Lung (tissue), 12 donors: Measurements from ENCODE around the gene CCDC82. TPM values are rescaled to one million over a fixed set of nuclear protein-coding genes. Genes with fewer than 3 reads are reported as not detected.

Source experiments
- ATAC-seq: fragments of 200-7000 bp; cut with Tn5 transposase; one replicate; pipeline ENCODE4 v1.9.1; 2020; ENCODE audit warnings: moderate number of reproducible peaks; ENCODE audit not compliant: insufficient read depth, low FRiP score
- DNase-seq, 3 donors: peaks; one replicate each; pipeline ENCODE4 v3.0.0-alpha.2; 2013 to 2017
- H3K27ac ChIP-seq, 2 donors: one replicate each; pipeline ENCODE4 v1.5.1; 2013; ENCODE audit warnings: mild to moderate bottlenecking in 2 of 2, moderate library complexity in 2 of 2, control low read depth in 1 of 2, inconsistent platforms in 1 of 2, low read depth in 1 of 2, low read length in 1 of 2
- H3K27me3 ChIP-seq, 3 donors: one replicate each; pipeline ENCODE4 v1.5.1; 2013; ENCODE audit warnings: low read length in 2 of 3; ENCODE audit not compliant: control insufficient read depth in 3 of 3, insufficient read depth in 3 of 3
- H3K36me3 ChIP-seq, 4 donors: one replicate each; pipeline ENCODE4 v1.5.1; 2013; ENCODE audit warnings: low read length in 4 of 4, mild to moderate bottlenecking in 1 of 4, moderate library complexity in 1 of 4; ENCODE audit not compliant: control insufficient read depth in 4 of 4, insufficient read depth in 4 of 4
- H3K4me1 ChIP-seq, 5 donors: one replicate each; pipeline ENCODE4 v1.5.1; 2013; ENCODE audit warnings: low read length in 5 of 5, mild to moderate bottlenecking in 2 of 5, moderate library complexity in 1 of 5; ENCODE audit not compliant: control insufficient read depth in 5 of 5, insufficient read depth in 5 of 5
- H3K4me3 ChIP-seq: one replicate; pipeline ENCODE4 v1.5.1; 2013; ENCODE audit warnings: mild to moderate bottlenecking, control low read depth, moderate library complexity
- H3K9ac ChIP-seq, 2 donors: one replicate each; pipeline ENCODE4 v1.5.1; 2013; ENCODE audit warnings: low read length in 2 of 2, control low read depth in 1 of 2; ENCODE audit not compliant: insufficient read depth in 1 of 2
- H3K9me3 ChIP-seq, 4 donors: one replicate each; pipeline ENCODE4 v1.5.1; 2013; ENCODE audit warnings: low read length in 3 of 4, mild to moderate bottlenecking in 1 of 4, moderate library complexity in 1 of 4; ENCODE audit not compliant: control insufficient read depth in 4 of 4, insufficient read depth in 3 of 4
- WGBS, 2 donors: extraction: QIAGEN DNeasy Blood & Tissue Kit; methylation state at CpG; one replicate each; pipeline ENCODE4 v1.1.7; 2013; 5-methylcytosine and 5-hydroxymethylcytosine counted together
- polyA plus RNA-seq, 2 donors: library from polyadenylated mRNA; stranded (reverse); fragments of 200-250 nt; gene quantifications; one replicate each; pipeline ENCODE4 v1.2.1, GENCODE V29; 2013
- total RNA-seq, 2 donors: library from RNA; depleted of rRNA in 1 of 2; stranded (reverse); fragments of >200 nt in 1 of 2; gene quantifications; one replicate each; pipeline ENCODE4 v1.2.1, GENCODE V29; 2014 to 2021
- TF ChIP-seq, protein P1 (sequence below): IDR thresholded peaks from 2 replicates; pipeline ENCODE4 v1.5.1; 2012; ENCODE audit warnings: mild to moderate bottlenecking; ENCODE audit errors: control extremely low read depth, extremely low read depth
- donor health status: control.
- donor health status: control.
- donor health status: Bipolar disorder and iron deficiency.
- donor health status: healthy.
- donor health status: DM: yes; HTN: yes; CAD: no.

Gene CCDC82
- total and polyA plus RNA-seq, 4 donors: 16.4 to 46.9 (median 29.2) TPM

DNA sequence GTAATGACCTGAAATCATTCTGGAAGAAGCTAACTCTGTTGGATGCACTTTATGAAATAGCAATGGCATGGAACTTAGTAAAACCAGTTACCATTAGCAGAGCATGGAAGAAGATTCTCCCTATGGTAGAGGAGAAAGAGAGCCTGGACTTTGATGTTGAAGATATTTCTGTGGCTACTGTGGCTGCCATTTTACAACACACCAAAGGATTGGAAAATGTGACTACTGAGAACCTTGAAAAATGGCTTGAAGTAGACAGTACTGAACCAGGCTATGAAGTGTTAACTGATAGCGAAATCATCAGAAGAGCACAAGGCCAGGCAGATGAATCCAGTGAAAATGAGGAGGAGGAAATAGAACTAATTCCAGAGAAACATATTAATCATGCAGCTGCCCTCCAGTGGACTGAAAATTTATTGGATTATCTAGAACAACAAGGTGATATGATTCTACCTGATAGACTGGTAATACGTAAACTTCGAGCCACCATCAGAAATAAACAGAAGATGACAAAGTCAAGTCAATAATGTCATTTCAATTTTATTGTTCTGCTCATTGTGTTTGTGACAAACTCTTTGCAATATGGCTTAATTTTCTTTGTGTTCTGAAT, 2.1 kb upstream of the CCDC82 start:
- Histone ChIP-seq H3K4me3 (no peak overlapping the region), H3K27ac (no peak overlapping the region), H3K4me1 (peaks cover 0 to 14% (median 4%) of the 10 kb centered on the region in 5 donors), H3K9ac (no peak overlapping the region), H3K27me3 (no peaks in the 10 kb centered on the region), H3K9me3 (no peaks in the 10 kb centered on the region), H3K36me3 (peaks cover 0 to 9% (median 0%) of the 10 kb centered on the region in 4 donors)
- TF ChIP-seq, protein P1, sequence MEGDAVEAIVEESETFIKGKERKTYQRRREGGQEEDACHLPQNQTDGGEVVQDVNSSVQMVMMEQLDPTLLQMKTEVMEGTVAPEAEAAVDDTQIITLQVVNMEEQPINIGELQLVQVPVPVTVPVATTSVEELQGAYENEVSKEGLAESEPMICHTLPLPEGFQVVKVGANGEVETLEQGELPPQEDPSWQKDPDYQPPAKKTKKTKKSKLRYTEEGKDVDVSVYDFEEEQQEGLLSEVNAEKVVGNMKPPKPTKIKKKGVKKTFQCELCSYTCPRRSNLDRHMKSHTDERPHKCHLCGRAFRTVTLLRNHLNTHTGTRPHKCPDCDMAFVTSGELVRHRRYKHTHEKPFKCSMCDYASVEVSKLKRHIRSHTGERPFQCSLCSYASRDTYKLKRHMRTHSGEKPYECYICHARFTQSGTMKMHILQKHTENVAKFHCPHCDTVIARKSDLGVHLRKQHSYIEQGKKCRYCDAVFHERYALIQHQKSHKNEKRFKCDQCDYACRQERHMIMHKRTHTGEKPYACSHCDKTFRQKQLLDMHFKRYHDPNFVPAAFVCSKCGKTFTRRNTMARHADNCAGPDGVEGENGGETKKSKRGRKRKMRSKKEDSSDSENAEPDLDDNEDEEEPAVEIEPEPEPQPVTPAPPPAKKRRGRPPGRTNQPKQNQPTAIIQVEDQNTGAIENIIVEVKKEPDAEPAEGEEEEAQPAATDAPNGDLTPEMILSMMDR: no peak
- WGBS, 2 donors: 97 to 99% methylated on average over 3 of the region's 3 CpGs
- ATAC-seq (no peak), DNase-seq (no peak)

DNA sequence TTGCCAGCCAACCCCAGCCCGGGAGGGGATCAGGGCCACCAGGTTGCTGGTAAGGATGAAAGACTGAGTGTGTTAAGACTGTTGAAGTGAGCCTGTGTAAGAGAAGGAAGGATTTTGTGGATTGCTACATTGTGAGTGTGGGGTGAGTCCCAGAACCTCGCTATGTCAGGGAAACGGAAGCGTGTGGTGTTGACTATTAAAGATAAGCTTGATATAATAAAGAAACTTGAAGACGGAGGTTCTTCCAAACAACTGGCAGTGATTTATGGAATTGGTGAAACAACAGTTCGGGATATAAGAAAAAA, 728 bp upstream of the CCDC82 start:
- DNase-seq (peak in 1 of 3 donors; percentile 49), ATAC-seq (no peak)
- Histone ChIP-seq H3K9ac (peak overlapping the region; percentile 63 to 94), H3K4me1 (peaks cover 0 to 14% (median 4%) of the 10 kb centered on the region in 5 donors), H3K4me3 (peak overlapping the region; percentile 63), H3K36me3 (peaks cover 0 to 9% (median 0%) of the 10 kb centered on the region in 4 donors), H3K27me3 (no peaks in the 10 kb centered on the region), H3K27ac (peak overlapping the region; percentile 85 to 94), H3K9me3 (no peaks in the 10 kb centered on the region)
- TF ChIP-seq, protein P1: no peak
- WGBS, 2 donors: 11 to 15% methylated on average over 6 of the region's 6 CpGs

DNA sequence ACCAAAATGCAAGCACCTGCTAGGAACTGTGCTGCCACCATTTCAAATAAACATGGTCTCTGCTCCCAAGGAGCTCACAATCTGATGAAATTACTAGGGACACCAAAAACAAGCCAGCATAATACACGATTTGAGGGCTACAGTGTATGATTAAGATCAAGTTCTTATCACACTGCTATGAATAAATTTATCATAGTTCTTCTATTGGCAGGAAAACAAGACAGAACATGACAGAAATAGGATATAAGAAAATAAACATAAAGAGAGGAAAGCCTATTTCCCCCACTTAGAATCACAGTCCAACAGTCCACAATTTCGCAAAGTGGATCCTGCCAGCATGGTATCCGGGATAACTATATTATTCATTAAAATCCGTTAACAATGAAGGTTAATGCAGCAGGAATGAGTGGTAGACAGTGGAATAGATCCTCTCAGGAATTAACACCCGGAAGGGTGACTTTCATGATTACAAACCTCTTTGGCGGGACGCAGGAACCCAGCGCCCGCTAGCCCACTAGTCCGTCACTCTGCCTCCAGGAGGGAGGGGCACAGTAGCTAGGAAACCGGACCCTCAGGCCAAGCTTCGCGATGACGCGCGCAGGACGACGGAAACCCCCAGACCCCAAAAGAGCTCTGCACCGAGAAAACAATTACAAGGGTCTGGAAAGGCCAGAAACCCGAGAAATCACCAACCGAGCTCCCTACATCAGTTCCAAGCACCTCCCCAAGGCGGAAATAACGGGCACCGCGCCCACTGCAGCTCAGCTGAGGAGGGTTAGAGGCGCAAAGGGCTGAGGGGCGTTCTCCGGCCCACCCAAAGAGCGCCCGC, 607 bp downstream of the CCDC82 start:
- 0% methylated on average over 28 to 30 of the region's 30 CpGs for WGBS, 2 donors
- H3K9ac ChIP-seq: peak overlapping the region; percentile 79 to 80
- ATAC-seq (peak; percentile 35), DNase-seq (peak; percentile 81 to 87 (median 86))
- no peaks in the 10 kb centered on the region for H3K27me3 ChIP-seq
- no peaks in the 10 kb centered on the region for H3K9me3 ChIP-seq
- H3K4me3 ChIP-seq: peak overlapping the region; percentile 73
- H3K27ac ChIP-seq: peak overlapping the region; percentile 85 to 94
- peaks cover 0 to 14% (median 4%) of the 10 kb centered on the region in 5 donors for H3K4me1 ChIP-seq
- peaks cover 0 to 9% (median 0%) of the 10 kb centered on the region in 4 donors for H3K36me3 ChIP-seq
- TF ChIP-seq, protein P1: no peak
